C4-2B (cell line): ENCODE data around the gene MRPS18B.

ENCODE experiments used
- H3K27ac ChIP-seq: fragments of 450-650 bp; 2 replicates; pipeline ENCODE4 v1.5.1; 2017
- ZFX ChIP-seq: fragments of 450-650 bp; IDR thresholded peaks from 2 replicates; pipeline ENCODE4 v1.6.1; 2017
- TF ChIP-seq, protein P1 (sequence below): fragments of 450-650 bp; conservative IDR thresholded peaks from 2 replicates; pipeline ENCODE4 v1.5.1; 2017; ENCODE audit warnings: mild to moderate bottlenecking

Gene MRPS18B

GRCh38 chr6:30603961-30604360, 13.7 kb upstream of the MRPS18B start:
- H3K27ac ChIP-seq: no peak overlapping the region
- TF ChIP-seq ZFX: no peak
- TF ChIP-seq, protein P1, sequence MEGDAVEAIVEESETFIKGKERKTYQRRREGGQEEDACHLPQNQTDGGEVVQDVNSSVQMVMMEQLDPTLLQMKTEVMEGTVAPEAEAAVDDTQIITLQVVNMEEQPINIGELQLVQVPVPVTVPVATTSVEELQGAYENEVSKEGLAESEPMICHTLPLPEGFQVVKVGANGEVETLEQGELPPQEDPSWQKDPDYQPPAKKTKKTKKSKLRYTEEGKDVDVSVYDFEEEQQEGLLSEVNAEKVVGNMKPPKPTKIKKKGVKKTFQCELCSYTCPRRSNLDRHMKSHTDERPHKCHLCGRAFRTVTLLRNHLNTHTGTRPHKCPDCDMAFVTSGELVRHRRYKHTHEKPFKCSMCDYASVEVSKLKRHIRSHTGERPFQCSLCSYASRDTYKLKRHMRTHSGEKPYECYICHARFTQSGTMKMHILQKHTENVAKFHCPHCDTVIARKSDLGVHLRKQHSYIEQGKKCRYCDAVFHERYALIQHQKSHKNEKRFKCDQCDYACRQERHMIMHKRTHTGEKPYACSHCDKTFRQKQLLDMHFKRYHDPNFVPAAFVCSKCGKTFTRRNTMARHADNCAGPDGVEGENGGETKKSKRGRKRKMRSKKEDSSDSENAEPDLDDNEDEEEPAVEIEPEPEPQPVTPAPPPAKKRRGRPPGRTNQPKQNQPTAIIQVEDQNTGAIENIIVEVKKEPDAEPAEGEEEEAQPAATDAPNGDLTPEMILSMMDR: no peak

GRCh38 chr6:30610065-30610464, 7.6 kb upstream of the MRPS18B start:
- no peak overlapping the region for H3K27ac ChIP-seq
- TF ChIP-seq, protein P1: no peak
- TF ChIP-seq ZFX: no peak

GRCh38 chr6:30611150-30611855, 6.3 kb upstream of the MRPS18B start:
- no peak overlapping the region for H3K27ac ChIP-seq
- no peak for TF ChIP-seq ZFX
- TF ChIP-seq, protein P1: no peak

- TF ChIP-seq, protein P1: no peak
- TF ChIP-seq ZFX: no peak
- no peak overlapping the region for H3K27ac ChIP-seq
Observed at GRCh38 chr6:30611856-30612194, 5.8 kb upstream of the MRPS18B start.

DNA sequence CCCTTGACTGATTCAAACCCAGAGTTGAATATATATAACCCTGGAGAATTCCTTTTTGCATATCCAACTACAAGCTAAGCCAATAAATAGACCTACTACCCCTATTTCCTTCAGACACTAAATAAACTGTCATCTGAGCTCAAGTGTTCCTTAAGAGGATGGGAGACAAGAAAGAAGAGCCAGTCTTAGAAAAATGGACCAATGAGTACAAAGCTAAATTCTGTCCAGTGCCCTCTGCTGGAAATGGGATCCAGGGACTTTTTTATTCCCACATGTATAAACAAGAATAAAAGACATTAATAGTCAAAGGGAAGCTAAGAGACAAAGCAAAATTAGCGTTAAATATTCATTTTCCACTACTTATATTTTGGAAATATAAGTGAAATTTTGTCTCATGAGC, 5.4 kb upstream of the MRPS18B start:
- no peak for TF ChIP-seq ZFX
- TF ChIP-seq, protein P1: peak; percentile 52
- H3K27ac ChIP-seq: no peak overlapping the region

GRCh38 chr6:30612687-30613248, 4.9 kb upstream of the MRPS18B start:
- H3K27ac ChIP-seq: no peak overlapping the region
- TF ChIP-seq, protein P1: no peak
- TF ChIP-seq ZFX: no peak

- no peak for TF ChIP-seq ZFX
- TF ChIP-seq, protein P1: no peak
- no peak overlapping the region for H3K27ac ChIP-seq
Observed at GRCh38 chr6:30613251-30614043, 4.2 kb upstream of the MRPS18B start.
